Bronchial epithelial cell (primary cell): ENCODE measurements around the gene LRMDA. TPM values are rescaled to one million over a fixed set of nuclear protein-coding genes. Genes with fewer than 3 reads are reported as not detected.
A peak's percentile ranks its signal among the peaks of the same experiment; 100 is the strongest.

Experiments
- DNase-seq: peaks from one replicate; pipeline ENCODE4 v3.0.0-alpha.2; 2010; ENCODE audit warnings: low read depth
- FAIRE-seq: peaks from 2 replicates; lab custom pipeline; 2011; peaks lifted over from hg19 to GRCh38; lab: Jason Lieb, UNC
- H3K27me3 ChIP-seq: 2 replicates; pipeline ENCODE4 v1.5.1; 2011; ENCODE audit warnings: low read length; ENCODE audit not compliant: control insufficient read depth, insufficient read depth
- H3K36me3 ChIP-seq: 2 replicates; pipeline ENCODE4 v1.5.1; 2011; ENCODE audit warnings: low read length; ENCODE audit not compliant: control insufficient read depth, insufficient read depth
- H3K4me3 ChIP-seq: 2 replicates; pipeline ENCODE4 v1.5.1; 2011; ENCODE audit warnings: mild to moderate bottlenecking, low read depth, low read length, control low read depth
- CTCF ChIP-seq: IDR thresholded peaks from 2 replicates; pipeline ENCODE4 v1.5.1; 2011; ENCODE audit warnings: mild to moderate bottlenecking, moderate library complexity, low read length, control low read depth, inconsistent platforms; ENCODE audit not compliant: insufficient read depth, severe bottlenecking
- total RNA-seq: library from RNA; depleted of rRNA; stranded (reverse); fragments of >200 nt; gene quantifications from 2 replicates; pipeline ENCODE4 v1.2.1, GENCODE V29; 2014

Gene LRMDA
- total RNA-seq, 1 donor from 2014 or later = 1.6 TPM

DNA sequence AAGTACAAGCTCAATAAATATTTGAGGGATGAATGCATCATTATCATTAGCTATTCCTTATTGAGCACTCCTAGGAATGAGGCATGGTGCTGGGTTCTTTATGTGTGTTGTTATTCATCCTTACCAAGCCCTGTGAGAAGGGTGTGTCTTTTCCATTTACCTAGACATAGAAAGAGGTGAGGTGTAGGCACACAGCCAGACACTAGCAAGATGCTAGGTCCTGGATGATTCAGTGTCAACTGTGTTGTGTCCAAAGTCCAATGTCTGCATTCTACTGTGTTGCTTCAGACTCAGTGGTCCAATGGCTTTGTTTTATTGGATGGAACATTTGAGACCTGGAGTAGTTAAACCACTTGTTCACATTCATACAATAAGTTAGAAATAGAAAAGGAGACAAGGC is 605.5 kb downstream of the LRMDA start:
- DNase-seq = peak; percentile 62

GRCh38 chr10:76037531-76038155 is 606.2 kb downstream of the LRMDA start:
- Histone ChIP-seq H3K27me3 (no peaks in the 10 kb centered on the region), H3K4me3 (no peak overlapping the region), H3K36me3 (no peaks in the 10 kb centered on the region)
- DNase-seq = no peak
- FAIRE-seq = no peak
- TF ChIP-seq CTCF = no peak

More for the DNA sequence above, 605.5 kb downstream of the LRMDA start:
- no peak for TF ChIP-seq CTCF
- Histone ChIP-seq H3K36me3 (no peaks in the 10 kb centered on the region), H3K27me3 (no peaks in the 10 kb centered on the region), H3K4me3 (no peak overlapping the region)
- FAIRE-seq = no peak

DNA sequence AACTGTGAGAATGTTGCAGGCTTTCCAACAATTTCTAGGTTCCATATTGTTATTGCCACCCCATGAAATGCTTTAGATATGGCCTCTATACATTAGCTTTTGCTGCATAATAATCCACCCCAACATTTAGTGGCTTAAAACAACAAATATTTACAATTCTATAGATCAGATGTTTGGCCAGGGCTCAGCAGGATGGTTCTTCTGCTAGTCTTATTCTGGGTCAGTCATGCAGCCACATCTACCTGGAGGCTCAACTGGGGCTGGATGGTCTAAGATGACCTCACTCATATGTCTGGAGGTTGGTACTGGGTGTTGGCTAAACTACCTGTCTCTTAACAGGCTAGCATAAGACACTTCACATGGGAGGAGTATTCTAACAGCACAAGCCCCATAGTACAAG is 607.3 kb downstream of the LRMDA start:
- TF ChIP-seq CTCF = no peak

GRCh38 chr10:76040107-76040829 is 608.8 kb downstream of the LRMDA start:
- no peak for DNase-seq
- FAIRE-seq = no peak
- TF ChIP-seq CTCF = no peak
- H3K4me3 ChIP-seq = no peak overlapping the region
- H3K27me3 ChIP-seq = no peaks in the 10 kb centered on the region
- H3K36me3 ChIP-seq = no peaks in the 10 kb centered on the region

More for the DNA sequence above, 607.3 kb downstream of the LRMDA start:
- Histone ChIP-seq H3K4me3 (no peak overlapping the region), H3K36me3 (no peaks in the 10 kb centered on the region), H3K27me3 (no peaks in the 10 kb centered on the region)
- FAIRE-seq (no peak), DNase-seq (no peak)

DNA sequence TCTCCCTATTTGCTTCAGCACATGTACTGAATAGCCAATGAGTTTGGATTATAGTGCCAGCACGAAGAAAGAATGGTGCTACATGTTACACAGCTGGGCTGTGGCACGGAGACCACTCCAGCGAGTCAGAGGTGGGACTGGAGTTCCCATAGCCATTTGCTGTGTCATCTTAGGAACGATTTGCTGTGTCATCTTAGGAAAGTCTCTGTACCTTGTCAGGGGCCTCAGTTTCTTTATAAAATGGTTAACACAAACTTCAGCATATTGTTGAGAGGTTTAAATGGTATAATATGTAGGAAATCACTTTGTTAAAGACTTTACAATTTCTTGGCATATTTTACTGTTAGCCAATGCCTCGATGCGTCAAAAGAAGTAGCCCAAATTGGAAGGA is 609.4 kb downstream of the LRMDA start:
- Histone ChIP-seq H3K4me3 (no peak overlapping the region), H3K36me3 (no peaks in the 10 kb centered on the region), H3K27me3 (no peaks in the 10 kb centered on the region)
- TF ChIP-seq CTCF = no peak
- DNase-seq (no peak), FAIRE-seq (no peak)

- FAIRE-seq = no peak
Measured at GRCh38 chr10:76041551-76041950, 610.1 kb downstream of the LRMDA start.

More at GRCh38 chr10:76041551-76041950, 610.1 kb downstream of the LRMDA start:
- Histone ChIP-seq H3K27me3 (no peaks in the 10 kb centered on the region), H3K4me3 (no peak overlapping the region), H3K36me3 (no peaks in the 10 kb centered on the region)
- no peak for TF ChIP-seq CTCF
- no peak for DNase-seq
